NCI-H2029 treated with DMSO at 0.1 percent for 48 hours (cell line): ENCODE data around the gene LRRC25.

Experiments
- DNase-seq: peaks from one replicate; lab custom pipeline; 2025; lab: John Stamatoyannopoulos, UW

The LRRC25 gene

GRCh38 chr19:18346091-18346490 lies 51.3 kb downstream of the LRRC25 start:
- DNase-seq = no peak

DNA sequence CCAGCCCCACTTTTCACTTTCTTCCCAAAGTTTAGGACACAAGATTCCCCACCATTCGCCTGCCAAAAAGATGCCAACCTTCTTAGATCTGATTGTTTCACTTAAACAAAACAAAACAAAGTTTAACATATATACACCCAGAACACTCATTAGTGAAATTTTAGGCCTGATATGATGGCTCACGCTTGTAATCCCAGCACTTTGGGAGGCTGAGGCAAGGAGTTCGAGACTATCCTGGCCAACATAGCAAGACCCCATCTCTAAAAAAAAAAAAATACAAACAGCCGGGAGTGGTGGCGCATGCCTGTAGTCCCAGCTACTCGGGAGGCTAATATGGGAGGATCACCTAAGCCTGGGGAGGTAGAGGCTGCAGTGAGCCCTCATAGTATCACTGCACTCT lies 52.1 kb downstream of the LRRC25 start:
- DNase-seq = no peak

DNA sequence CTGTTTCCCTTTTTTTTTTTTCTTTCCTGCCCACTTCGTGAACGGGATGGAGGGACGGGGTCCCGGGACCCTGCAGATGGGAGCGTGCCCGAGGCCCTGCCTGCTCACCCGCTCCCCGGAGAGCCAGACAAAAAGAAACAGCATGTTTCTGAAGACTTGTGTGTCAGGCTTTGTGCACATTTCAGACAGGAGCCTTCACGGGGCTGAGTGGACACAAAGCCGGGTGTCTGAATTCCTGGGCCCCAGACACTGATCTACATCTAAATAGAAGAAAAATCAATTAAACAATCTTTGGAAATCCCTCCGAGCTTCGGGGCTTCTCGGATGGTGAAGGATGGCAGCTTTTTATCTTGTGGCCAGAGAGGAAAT lies 52.9 kb downstream of the LRRC25 start:
- no peak for DNase-seq

GRCh38 chr19:18342090-18342632 lies 55.3 kb downstream of the LRRC25 start:
- DNase-seq = no peak
